Esophagus muscularis mucosa (tissue), 3 donors: ENCODE data around the gene HLA-C.

Experiments
- POLR2A ChIP-seq: fragments of 450-650 bp; IDR thresholded peaks from one replicate; pipeline ENCODE4 v1.6.1; 2017; ENCODE audit warnings: antibody characterized with exemption, moderate library complexity, mild to moderate bottlenecking, low read depth
- TF ChIP-seq, protein P1 (sequence below), 3 experiments: fragments of 200-600 bp in 2 of 3; fragments of 450-650 bp in 1 of 3; sonication (generic) in 2 of 3; IDR thresholded peaks; one replicate each; pipeline ENCODE4 v1.5.1; 2017 to 2019; ENCODE audit warnings: antibody characterized with exemption in 3 of 3, mild to moderate bottlenecking in 2 of 3, moderate library complexity in 1 of 3

DNA sequence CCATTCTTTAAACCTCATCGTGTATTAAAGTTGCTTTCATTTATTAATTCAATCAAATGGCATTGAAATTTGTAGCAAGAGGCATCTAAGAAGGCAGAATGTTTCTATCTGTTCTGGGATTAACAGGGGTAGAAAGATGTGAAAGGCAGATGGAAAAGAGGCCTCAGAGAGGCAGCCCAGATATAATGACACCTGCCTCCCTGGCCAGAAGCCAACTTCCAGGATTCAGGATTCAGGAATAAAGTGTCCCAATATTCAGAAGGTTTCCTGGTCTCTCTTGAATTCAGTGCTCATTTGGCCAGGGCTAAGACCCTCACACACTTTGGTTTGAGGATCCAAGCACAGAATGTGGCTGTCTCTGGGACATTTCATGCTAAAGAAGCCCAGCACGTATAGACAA is 45.1 kb upstream of the HLA-C start:
- no peak for TF ChIP-seq POLR2A
- TF ChIP-seq, protein P1, sequence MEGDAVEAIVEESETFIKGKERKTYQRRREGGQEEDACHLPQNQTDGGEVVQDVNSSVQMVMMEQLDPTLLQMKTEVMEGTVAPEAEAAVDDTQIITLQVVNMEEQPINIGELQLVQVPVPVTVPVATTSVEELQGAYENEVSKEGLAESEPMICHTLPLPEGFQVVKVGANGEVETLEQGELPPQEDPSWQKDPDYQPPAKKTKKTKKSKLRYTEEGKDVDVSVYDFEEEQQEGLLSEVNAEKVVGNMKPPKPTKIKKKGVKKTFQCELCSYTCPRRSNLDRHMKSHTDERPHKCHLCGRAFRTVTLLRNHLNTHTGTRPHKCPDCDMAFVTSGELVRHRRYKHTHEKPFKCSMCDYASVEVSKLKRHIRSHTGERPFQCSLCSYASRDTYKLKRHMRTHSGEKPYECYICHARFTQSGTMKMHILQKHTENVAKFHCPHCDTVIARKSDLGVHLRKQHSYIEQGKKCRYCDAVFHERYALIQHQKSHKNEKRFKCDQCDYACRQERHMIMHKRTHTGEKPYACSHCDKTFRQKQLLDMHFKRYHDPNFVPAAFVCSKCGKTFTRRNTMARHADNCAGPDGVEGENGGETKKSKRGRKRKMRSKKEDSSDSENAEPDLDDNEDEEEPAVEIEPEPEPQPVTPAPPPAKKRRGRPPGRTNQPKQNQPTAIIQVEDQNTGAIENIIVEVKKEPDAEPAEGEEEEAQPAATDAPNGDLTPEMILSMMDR (IDR thresholded peaks at IDR 0.05) = no peak
